Measurements from ENCODE around the gene JCAD. TPM values are rescaled to one million over a fixed set of nuclear protein-coding genes. Genes with fewer than 3 reads are reported as not detected.

Gene JCAD
- total RNA-seq, 1 experiment from 2014 or later = 10.0 TPM

GRCh38 chr10:30099101-30099500, 39.7 kb upstream of the JCAD start:
- no TSS peak for BruUV-seq (replicated peaks)
- DNase-seq = no peak
- intact Hi-C loops (cut with micrococcal nuclease; ENCODE audit: unreplicated experiment) = no loop called here
- no peaks in the 10 kb centered on the region for H3K9me3 ChIP-seq
- TF ChIP-seq CTCF (IDR thresholded peaks at IDR 0.05; ENCODE audit: insufficient read depth in 1 of 2, low read depth in 1 of 2, low read length in 1 of 2, severe bottlenecking in 1 of 2, unreplicated experiment in 1 of 2) = no peak
- H3K4me3 Mint-ChIP-seq (ENCODE audit: unreplicated experiment) = no peak overlapping the region
- no peak overlapping the region for H3K4me3 ChIP-seq (ENCODE audit: low read depth, low read length)
- no peaks in the 10 kb centered on the region for H3K36me3 Mint-ChIP-seq (ENCODE audit: insufficient read depth, unreplicated experiment)
- CTCF ChIA-PET = no interaction called here
- peaks cover 9% of the 10 kb centered on the region; the same call in 1 of the 2 replicates for H3K4me1 ChIP-seq
- no peaks in the 10 kb centered on the region for H3K36me3 ChIP-seq (ENCODE audit: control insufficient read depth, insufficient read depth, low read length)
- no peaks in the 10 kb centered on the region for H3K9me3 Mint-ChIP-seq (ENCODE audit: unreplicated experiment)
- peaks cover 36% of the 10 kb centered on the region for H3K4me1 Mint-ChIP-seq (ENCODE audit: low read depth, unreplicated experiment)
- no peaks in the 10 kb centered on the region for H3K27me3 Mint-ChIP-seq (ENCODE audit: insufficient read depth, unreplicated experiment)
- no peaks in the 10 kb centered on the region for H3K27me3 ChIP-seq (replicated peaks; ENCODE audit: control insufficient read depth, insufficient read depth, low read length)
- POLR2A ChIA-PET = no interaction called here
- no peak overlapping the region for H3K27ac Mint-ChIP-seq (ENCODE audit: unreplicated experiment)

DNA sequence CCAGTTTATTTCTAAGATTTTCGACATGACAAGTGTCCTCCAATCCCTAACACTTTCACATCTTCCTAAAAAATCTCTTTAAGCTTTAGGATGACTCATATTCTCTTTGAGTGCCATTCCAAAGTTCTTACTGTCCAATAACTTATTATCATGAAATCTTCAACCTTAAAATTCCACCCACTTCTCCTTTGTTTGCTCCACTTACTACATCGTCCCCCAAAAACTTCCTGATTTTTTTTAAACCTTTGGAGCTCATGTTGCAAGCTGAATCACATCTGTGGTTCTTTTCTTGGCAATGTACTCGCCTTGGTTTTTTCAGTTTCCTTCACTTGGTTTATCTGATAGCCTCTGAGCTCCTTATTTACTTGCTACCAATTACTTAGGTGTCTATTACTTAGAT, 39.2 kb upstream of the JCAD start:
- BruUV-seq (replicated peaks) = no TSS peak
- H3K4me3 Mint-ChIP-seq (ENCODE audit: unreplicated experiment) = no peak overlapping the region
- Histone ChIP-seq H3K9me3 (no peaks in the 10 kb centered on the region), H3K27me3 (replicated peaks; ENCODE audit: control insufficient read depth, insufficient read depth, low read length) (no peaks in the 10 kb centered on the region), H3K4me3 (ENCODE audit: low read depth, low read length) (no peak overlapping the region), H3K4me1 (peaks cover 9% of the 10 kb centered on the region; the same call in 1 of the 2 replicates), H3K36me3 (ENCODE audit: control insufficient read depth, insufficient read depth, low read length) (no peaks in the 10 kb centered on the region)
- intact Hi-C loops (cut with micrococcal nuclease; ENCODE audit: unreplicated experiment) = no loop called here
- no peaks in the 10 kb centered on the region for H3K36me3 Mint-ChIP-seq (ENCODE audit: insufficient read depth, unreplicated experiment)
- no peaks in the 10 kb centered on the region for H3K9me3 Mint-ChIP-seq (ENCODE audit: unreplicated experiment)
- H3K27ac Mint-ChIP-seq (ENCODE audit: unreplicated experiment) = no peak overlapping the region
- CTCF ChIA-PET = no interaction called here
- DNase-seq = no peak
- peaks cover 36% of the 10 kb centered on the region for H3K4me1 Mint-ChIP-seq (ENCODE audit: low read depth, unreplicated experiment)
- H3K27me3 Mint-ChIP-seq (ENCODE audit: insufficient read depth, unreplicated experiment) = no peaks in the 10 kb centered on the region
- POLR2A ChIA-PET = no interaction called here
- TF ChIP-seq CTCF (IDR thresholded peaks at IDR 0.05; ENCODE audit: insufficient read depth in 1 of 2, low read depth in 1 of 2, low read length in 1 of 2, severe bottlenecking in 1 of 2, unreplicated experiment in 1 of 2) = no peak

DNA sequence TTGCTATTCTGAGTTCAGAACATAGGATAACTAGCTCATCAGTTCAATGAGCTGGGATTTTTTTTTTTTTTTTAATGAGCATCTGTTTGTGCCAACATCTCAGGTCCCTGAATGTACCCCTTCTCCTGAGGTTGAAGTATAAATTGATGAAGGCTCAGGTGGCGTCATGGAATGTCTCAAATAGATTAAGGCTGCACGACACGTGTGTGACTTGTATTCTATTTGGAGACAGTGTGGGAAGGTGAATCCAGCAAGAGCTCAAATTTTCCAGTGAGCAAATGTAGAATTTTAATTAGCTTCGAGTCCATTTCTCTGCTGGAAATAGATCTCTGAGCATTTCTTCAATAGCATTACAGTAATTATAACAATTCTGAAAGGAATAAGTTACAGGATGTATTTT, 37.2 kb upstream of the JCAD start:
- H3K9me3 Mint-ChIP-seq (ENCODE audit: unreplicated experiment) = no peaks in the 10 kb centered on the region
- Histone ChIP-seq H3K27me3 (replicated peaks; ENCODE audit: control insufficient read depth, insufficient read depth, low read length) (no peaks in the 10 kb centered on the region), H3K36me3 (ENCODE audit: control insufficient read depth, insufficient read depth, low read length) (no peaks in the 10 kb centered on the region), H3K9me3 (no peaks in the 10 kb centered on the region), H3K4me1 (peaks cover 9% of the 10 kb centered on the region; the same call in 1 of the 2 replicates), H3K4me3 (ENCODE audit: low read depth, low read length) (no peak overlapping the region)
- no TSS peak for BruUV-seq (replicated peaks)
- TF ChIP-seq CTCF (IDR thresholded peaks at IDR 0.05; ENCODE audit: insufficient read depth in 1 of 2, low read depth in 1 of 2, low read length in 1 of 2, severe bottlenecking in 1 of 2, unreplicated experiment in 1 of 2) = no peak
- H3K36me3 Mint-ChIP-seq (ENCODE audit: insufficient read depth, unreplicated experiment) = no peaks in the 10 kb centered on the region
- H3K4me1 Mint-ChIP-seq (ENCODE audit: low read depth, unreplicated experiment) = peaks cover 36% of the 10 kb centered on the region
- no peak overlapping the region for H3K4me3 Mint-ChIP-seq (ENCODE audit: unreplicated experiment)
- no peaks in the 10 kb centered on the region for H3K27me3 Mint-ChIP-seq (ENCODE audit: insufficient read depth, unreplicated experiment)
- POLR2A ChIA-PET = no interaction called here
- intact Hi-C loops (cut with micrococcal nuclease; ENCODE audit: unreplicated experiment) = no loop called here
- no peak for DNase-seq
- CTCF ChIA-PET = interaction anchor here (0.6 kb wide), 1 partner anchor 1258 kb away, joined by 5 read pairs; no protein-coding TSS in a partner anchor
- H3K27ac Mint-ChIP-seq (ENCODE audit: unreplicated experiment) = no peak overlapping the region
